Glomerular visceral epithelial cell (primary cell): Measurements from ENCODE around the gene CACNA2D4.

Source experiments
- DNase-seq: peaks from one replicate; pipeline ENCODE4 v3.0.0-alpha.2; 2016; ENCODE audit errors: extremely low spot score

CACNA2D4 gene

DNA sequence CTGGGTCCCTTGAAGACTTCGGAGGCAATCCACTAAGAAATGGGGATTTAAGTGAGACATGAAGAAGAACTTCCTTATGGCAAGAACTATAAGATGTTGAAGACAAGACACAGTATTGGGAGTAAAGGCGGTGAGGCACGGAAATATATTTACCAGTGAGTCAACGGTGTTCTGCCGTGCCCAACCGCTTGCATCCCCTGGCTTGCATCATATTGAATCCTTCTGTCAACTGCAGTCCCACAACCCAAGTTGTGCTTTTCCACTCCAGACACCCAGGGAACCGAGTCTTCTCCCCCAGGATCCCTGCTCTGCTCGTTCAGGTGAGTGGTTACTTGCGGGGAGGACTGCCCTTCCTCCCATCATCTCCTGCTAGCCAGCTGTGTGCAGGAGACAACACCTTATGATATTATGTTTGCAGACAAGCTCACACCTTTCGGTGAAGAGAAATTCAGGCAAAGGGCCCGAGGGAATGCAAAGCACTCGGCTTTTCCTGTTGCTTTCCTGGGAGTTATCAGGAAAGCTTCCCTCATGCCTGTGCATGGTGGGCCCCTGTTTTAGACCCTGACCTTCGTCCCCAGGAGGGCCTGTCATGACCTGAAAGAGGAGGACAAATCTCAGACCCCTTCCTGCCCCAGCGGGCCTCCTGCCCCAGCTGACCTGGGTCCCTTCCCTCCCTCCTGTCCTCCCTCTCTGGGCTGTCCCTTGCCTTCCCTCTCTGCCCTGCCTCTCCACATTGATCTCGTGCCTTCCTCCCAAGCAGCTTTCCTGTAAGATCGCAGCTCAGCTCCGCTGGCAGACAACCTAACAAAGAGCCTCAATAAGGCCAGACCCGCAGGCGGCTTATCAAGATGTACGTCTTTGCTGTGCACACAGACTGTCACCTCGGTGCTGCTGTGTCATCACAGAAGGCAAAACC, 102.4 kb downstream of the CACNA2D4 start:
- no peak for DNase-seq

DNA sequence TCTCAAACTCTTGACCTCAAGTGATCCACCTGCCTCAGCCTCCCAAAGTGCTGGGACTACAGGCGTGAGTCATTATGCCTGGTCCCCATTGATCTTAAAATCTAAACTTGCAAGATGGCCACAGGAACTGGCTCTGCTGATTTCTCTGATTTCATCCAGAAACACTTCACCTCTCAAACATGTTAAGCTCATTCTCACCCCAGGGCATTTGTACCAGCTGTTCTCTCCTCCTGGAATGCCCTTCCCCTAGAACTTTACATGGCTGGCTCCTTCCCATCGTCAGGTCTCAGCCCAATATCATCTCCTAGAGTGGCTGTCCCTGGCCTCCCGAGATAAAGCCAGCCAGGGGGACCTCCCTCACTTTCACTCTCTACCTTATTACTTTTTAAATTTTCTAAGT, 103.3 kb downstream of the CACNA2D4 start:
- DNase-seq: no peak

GRCh38 chr12:1814266-1814665, 104.2 kb downstream of the CACNA2D4 start:
- no peak for DNase-seq

DNA sequence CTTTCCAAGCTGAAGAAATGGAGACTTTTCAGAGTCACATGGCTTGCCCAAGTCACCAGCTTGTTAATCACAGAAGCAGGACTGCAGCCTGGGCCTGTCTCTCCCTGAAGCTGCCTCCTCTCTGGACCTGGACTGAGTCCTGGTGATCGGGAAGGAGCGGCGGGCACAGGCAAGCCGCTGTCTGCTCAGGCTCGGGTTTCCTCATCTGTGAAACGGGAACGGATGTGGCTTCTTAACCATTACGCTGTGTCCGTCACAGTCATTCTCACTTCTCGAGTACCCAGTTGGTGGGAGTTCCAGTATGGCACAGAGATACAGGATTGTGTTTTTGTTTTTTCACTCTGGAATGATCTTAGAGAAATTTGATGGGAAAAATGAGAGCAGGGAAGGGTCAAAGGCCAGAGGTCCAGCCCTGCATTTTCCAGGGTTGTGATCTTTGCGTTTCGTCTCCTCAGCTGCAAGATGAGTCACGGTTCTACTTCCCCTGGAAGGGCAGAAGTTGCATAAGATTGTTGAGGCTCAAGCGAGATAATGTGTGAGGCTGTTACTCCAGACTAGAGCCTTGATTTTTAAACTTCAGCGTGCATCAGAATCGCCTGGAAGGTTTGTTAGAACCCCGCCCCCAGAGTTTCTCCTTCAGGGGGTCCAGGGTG, 105.7 kb downstream of the CACNA2D4 start:
- no peak for DNase-seq

GRCh38 chr12:1811948-1812291, 106.5 kb downstream of the CACNA2D4 start:
- no peak for DNase-seq

GRCh38 chr12:1811281-1811947, 107.0 kb downstream of the CACNA2D4 start:
- DNase-seq: no peak

- no peak for DNase-seq
These were observed 107.5 kb downstream of the CACNA2D4 start for GRCh38 chr12:1810931-1811280.

DNA sequence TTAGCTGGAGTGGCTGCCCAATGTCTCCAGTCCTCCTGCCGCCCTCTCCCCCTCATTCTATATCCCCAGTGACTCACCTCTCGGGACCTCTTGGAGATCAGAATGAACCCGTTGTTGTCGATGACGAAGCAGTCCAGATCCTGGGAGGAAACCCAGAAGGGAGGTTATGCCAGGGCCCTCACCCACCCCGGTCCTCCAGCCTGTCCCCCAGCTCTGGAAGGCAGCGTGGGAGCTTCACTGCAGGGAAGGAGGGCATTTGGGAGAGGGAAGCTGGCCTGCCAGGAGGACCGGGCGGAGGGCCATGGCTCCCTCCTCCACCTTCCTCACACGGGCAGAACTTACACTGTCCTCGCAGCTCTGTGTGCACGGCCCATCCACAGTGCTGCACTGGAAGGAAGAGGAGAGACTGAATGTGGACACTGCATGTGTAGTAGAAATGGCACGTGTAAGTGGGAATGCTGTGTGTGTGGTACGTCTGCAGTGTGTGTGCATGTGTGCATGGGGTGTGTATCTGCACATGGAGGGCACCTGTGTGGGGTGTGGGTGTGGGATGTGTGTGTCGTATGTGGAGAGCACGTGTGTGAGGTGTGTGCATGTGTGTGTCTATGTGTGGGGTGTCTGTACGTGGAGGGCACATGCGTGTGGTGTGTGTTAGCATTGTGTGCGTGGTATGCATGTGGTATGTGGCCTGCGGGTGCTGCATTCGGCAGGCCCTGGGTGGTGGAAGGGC, 108.1 kb downstream of the CACNA2D4 start:
- DNase-seq: no peak

- DNase-seq: no peak
These were observed 108.8 kb downstream of the CACNA2D4 start for GRCh38 chr12:1809591-1810190.

- no peak for DNase-seq
These were observed 109.5 kb downstream of the CACNA2D4 start for GRCh38 chr12:1808798-1809480.

- no peak for DNase-seq
These were observed 110.2 kb downstream of the CACNA2D4 start for GRCh38 chr12:1808036-1808797.

DNA sequence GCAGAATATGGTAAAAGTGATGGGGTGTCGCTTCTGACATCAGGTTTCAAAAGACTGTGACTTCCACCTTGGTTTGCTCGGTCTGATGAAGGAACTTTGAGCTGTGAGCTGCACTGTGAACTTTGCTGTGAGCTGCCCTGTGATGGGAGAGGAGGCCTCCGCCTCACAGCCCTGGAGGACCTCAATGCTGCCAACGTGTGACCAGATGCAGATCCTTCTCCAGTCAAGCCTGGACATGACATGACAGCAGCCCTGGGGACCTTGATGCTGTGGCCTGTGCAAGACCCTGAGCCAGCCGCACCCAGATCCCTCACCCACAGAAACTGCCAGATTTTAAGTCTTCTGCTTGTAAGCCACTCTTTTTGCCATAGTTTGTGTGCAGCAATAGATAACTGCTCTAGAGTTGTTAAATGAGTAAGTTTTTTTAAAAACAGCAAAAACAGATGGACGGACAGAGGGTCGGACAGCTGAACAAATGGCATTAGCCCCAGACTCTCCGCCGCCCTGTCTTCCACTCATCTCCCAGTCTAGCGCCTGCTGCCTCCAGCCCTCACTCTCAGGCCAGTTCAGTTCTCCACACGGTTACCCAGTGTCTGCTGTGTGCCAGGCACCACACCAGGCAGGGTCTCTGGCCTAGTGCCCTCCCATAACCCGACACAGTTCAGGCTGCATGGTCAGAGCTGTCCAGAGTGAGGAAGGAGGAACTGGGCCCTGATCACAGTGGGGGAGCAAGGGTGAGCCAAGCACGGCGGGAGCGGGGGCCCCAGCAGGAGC, 111.2 kb downstream of the CACNA2D4 start:
- DNase-seq: no peak

GRCh38 chr12:1806301-1807086, 112.0 kb downstream of the CACNA2D4 start:
- no peak for DNase-seq

DNA sequence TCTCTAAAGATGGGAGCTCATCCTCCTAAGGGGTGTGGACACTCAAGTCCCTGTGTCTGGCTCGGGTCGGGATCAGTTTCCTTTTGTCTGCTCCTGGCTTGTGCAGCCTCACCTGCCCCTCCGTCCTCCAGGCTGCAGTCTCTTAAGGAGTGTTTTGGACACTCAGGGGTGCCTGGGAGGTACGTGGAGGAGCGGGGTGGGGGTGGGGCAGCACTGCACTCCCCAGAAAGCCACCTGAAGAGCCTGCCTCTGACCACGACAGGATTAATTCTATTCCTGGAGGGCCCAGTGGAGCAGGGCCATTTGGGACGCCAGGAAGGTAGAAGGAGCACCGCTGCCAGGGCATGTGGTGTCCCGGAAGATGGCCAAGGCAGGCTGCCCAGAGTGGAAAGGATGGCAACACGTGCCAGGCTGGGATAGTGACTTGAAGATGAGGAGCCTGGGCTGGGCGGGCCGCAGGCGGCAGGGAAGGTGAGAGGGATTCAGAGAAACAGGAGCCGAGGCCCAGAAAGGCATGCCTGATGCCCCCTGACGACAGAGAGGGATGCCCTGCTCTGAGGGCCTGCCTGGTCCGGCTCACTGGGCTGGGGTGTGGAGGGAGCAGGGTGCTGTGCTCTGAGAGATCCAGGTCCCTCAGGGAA, 112.9 kb downstream of the CACNA2D4 start:
- DNase-seq: no peak

- peak; percentile 79 for DNase-seq
These were observed 113.7 kb downstream of the CACNA2D4 start for GRCh38 chr12:1804545-1805332.

DNA sequence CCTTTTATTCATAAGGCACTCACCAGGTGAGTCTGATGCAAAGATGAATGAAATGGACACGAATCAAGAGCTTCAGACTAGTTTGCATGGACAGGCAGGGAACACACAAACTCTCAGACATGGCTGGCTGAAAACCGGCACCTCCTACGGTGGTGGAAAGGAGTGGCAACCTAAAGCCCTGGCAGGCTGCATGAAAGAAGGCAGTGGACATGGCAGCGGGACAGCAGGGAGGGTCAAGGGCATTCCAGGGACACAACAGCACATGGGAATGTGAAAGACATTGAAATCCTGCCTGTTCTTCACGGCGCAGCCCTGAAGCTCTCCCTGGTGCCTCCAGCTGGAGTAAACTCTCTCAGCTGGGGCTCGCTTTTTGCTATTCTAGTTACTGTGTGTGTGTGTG, 114.7 kb downstream of the CACNA2D4 start:
- DNase-seq: no peak

- no peak for DNase-seq
These were observed 117.0 kb downstream of the CACNA2D4 start for GRCh38 chr12:1801303-1801975.
